Mesodermal cell (in vitro differentiated cells): Measurements from ENCODE around the gene ZKSCAN2. TPM values are rescaled to one million over a fixed set of nuclear protein-coding genes. Genes with fewer than 3 reads are reported as not detected.
A peak's percentile ranks its signal among the peaks of the same experiment; 100 is the strongest.

Experiments
- H3K27ac ChIP-seq: 2 replicates; pipeline ENCODE4 v1.7.0; 2013; ENCODE audit warnings: mild to moderate bottlenecking, low read depth, low read length, moderate library complexity; ENCODE audit not compliant: severe bottlenecking
- H3K36me3 ChIP-seq: 2 replicates; pipeline ENCODE4 v1.7.1; 2013; ENCODE audit warnings: mild to moderate bottlenecking, low read length, moderate library complexity; ENCODE audit not compliant: control insufficient read depth, insufficient read depth
- H3K4me1 ChIP-seq: one replicate; pipeline ENCODE4 v1.7.1; 2013; ENCODE audit warnings: mild to moderate bottlenecking, low read length; ENCODE audit not compliant: insufficient read depth, control insufficient read depth, poor library complexity, severe bottlenecking
- H3K4me3 ChIP-seq: 2 replicates; pipeline ENCODE4 v1.7.0; 2013; ENCODE audit warnings: low read length, control low read depth, mild to moderate bottlenecking; ENCODE audit not compliant: insufficient read depth, poor library complexity, severe bottlenecking; ENCODE audit errors: extremely low read depth
- H3K9me3 ChIP-seq: 2 replicates; pipeline ENCODE4 v1.7.1; 2013; ENCODE audit warnings: mild to moderate bottlenecking, low read length, moderate library complexity; ENCODE audit not compliant: control insufficient read depth
- WGBS, 2 experiments: methylation state at CpG; one replicate each; pipeline ENCODE4 v1.1.5; 2013; ENCODE audit warnings: missing lambda C conversion rate in 2 of 2; ENCODE audit not compliant: insufficient coverage in 2 of 2; 5-methylcytosine and 5-hydroxymethylcytosine counted together
- polyA plus RNA-seq, 2 experiments: library from polyadenylated mRNA; stranded (reverse); fragments of 50-300 nt; gene quantifications; one replicate each; pipeline ENCODE4 v1.2.3, GENCODE V29; 2013

ZKSCAN2 gene
- polyA plus RNA-seq (2013, experiment 1 of 2), result 8.3 TPM
- 6.8 TPM for polyA plus RNA-seq (2013, experiment 2 of 2)

- H3K9me3 ChIP-seq, result no peaks in the 10 kb centered on the region
- H3K36me3 ChIP-seq, result peaks cover 35% of the 10 kb centered on the region
- peak within 1 kb of the TSS; percentile 99 for H3K27ac ChIP-seq
- 1 to 2% methylated on average over 38 to 42 of the region's 69 CpGs for WGBS, 2 experiments
- peak within 1 kb of the TSS; percentile 71 for H3K4me3 ChIP-seq
- H3K4me1 ChIP-seq, result peaks cover 10% of the 10 kb centered on the region
These were observed at the start of gene ZKSCAN2 for GRCh38 chr16:25257470-25257955. TSS of gene ZKSCAN2 (minus strand) at chr16:25257845. CDS start at chr16:25257127, 718 bp downstream.

- H3K36me3 ChIP-seq, result no peaks in the 10 kb centered on the region
- WGBS, 2 experiments, result 80 to 83% methylated on average over 3 of the region's 4 CpGs
- H3K4me3 ChIP-seq, result no peak overlapping the region
- H3K9me3 ChIP-seq, result no peaks in the 10 kb centered on the region
- no peak overlapping the region for H3K27ac ChIP-seq
- H3K4me1 ChIP-seq, result no peaks in the 10 kb centered on the region
These were observed 42.3 kb upstream of the ZKSCAN2 start for GRCh38 chr16:25299792-25300590.

- H3K36me3 ChIP-seq, result no peaks in the 10 kb centered on the region
- H3K4me3 ChIP-seq, result no peak overlapping the region
- no peaks in the 10 kb centered on the region for H3K4me1 ChIP-seq
- no peak overlapping the region for H3K27ac ChIP-seq
- WGBS, 2 experiments, result 93 to 100% methylated on average over 1 to 3 of the region's 5 CpGs
- no peaks in the 10 kb centered on the region for H3K9me3 ChIP-seq
These were observed 40.7 kb upstream of the ZKSCAN2 start for GRCh38 chr16:25298165-25298872.

GRCh38 chr16:25297151-25297787 is 39.6 kb upstream of the ZKSCAN2 start:
- no peak overlapping the region for H3K4me3 ChIP-seq
- no peak overlapping the region for H3K27ac ChIP-seq
- 90 to 95% methylated on average over 3 to 4 of the region's 6 CpGs for WGBS, 2 experiments
- no peaks in the 10 kb centered on the region for H3K36me3 ChIP-seq
- H3K4me1 ChIP-seq, result no peaks in the 10 kb centered on the region
- H3K9me3 ChIP-seq, result no peaks in the 10 kb centered on the region

GRCh38 chr16:25291580-25291979 is 33.9 kb upstream of the ZKSCAN2 start:
- H3K4me3 ChIP-seq, result no peak overlapping the region
- whole genome bisulfite sequencing, 2 experiments, result 89 to 100% methylated on average over 1 to 2 of the region's 3 CpGs
- no peaks in the 10 kb centered on the region for H3K9me3 ChIP-seq
- no peaks in the 10 kb centered on the region for H3K4me1 ChIP-seq
- H3K27ac ChIP-seq, result no peak overlapping the region
- H3K36me3 ChIP-seq, result no peaks in the 10 kb centered on the region

DNA sequence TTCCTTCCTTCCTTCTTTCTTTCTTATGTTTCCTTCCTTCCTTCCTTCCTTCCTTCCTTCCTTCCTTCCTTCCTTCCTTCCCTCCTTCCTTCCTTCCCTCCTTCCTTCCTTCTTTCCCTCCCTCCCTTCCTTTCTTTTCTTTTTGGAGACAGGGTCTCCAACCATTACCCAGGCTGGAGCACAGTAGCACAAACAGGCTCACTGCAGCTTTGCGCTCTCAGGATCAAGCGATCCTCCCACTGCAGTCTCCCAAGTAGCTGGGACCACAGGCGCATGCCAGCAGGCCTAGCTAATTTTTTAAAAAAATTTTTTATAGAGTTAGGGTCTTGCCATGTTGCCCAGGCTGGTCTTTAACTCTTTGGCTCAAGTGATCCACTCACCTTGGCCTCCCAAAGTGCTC is 31.8 kb upstream of the ZKSCAN2 start:
- no peaks in the 10 kb centered on the region for H3K9me3 ChIP-seq
- H3K4me3 ChIP-seq, result no peak overlapping the region
- no peak overlapping the region for H3K27ac ChIP-seq
- H3K4me1 ChIP-seq, result no peaks in the 10 kb centered on the region
- WGBS, 2 experiments, result 80 to 100% methylated on average over 1 to 2 of the region's 3 CpGs
- no peaks in the 10 kb centered on the region for H3K36me3 ChIP-seq

DNA sequence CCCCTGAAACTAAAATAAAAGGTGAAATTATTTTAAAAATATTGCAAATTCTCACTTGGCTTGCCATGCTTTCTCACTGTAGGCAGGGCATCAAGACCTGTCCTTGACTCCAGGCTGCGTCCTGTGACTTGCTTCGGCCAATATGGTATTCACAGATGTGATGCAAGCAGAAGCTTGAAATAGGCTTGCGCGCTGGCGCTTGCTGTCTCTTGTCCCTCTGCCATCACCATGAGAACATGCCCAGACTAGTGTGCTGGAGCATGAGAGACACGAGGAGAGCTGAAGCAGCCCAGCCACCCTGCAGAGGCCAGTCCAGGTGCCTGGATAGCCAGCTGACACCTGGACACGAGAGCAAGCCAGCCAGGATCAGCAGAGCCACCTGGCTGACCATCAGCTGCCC is 21.8 kb upstream of the ZKSCAN2 start:
- Histone ChIP-seq H3K27ac (no peak overlapping the region), H3K4me1 (no peaks in the 10 kb centered on the region), H3K9me3 (no peaks in the 10 kb centered on the region), H3K4me3 (no peak overlapping the region), H3K36me3 (no peaks in the 10 kb centered on the region)
- WGBS, 2 experiments, result 76 to 81% methylated on average over 7 of the region's 7 CpGs

DNA sequence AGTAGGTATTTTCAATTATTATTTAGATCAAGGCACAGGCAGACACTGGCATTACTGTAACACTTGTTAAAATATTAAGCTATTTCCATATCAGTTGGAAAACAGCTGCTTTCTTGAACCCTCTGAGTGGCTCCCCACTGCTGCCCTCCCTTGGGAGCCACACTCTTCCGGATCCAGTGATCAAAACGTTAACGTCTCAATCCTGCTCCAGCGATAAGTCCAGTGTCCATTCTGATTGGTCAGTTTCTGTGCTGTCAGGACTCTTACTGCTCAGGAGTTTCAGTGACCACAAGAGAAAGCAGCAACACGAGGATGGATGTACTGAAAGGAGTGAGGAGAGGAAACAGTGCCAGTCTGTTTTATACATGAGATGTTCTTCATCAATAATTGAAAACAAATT is 13.8 kb upstream of the ZKSCAN2 start:
- WGBS, 2 experiments, result 95 to 98% methylated on average over 4 of the region's 5 CpGs
- H3K4me3 ChIP-seq, result no peak overlapping the region
- H3K9me3 ChIP-seq, result no peaks in the 10 kb centered on the region
- no peak overlapping the region for H3K27ac ChIP-seq
- peaks cover 12% of the 10 kb centered on the region for H3K36me3 ChIP-seq
- no peaks in the 10 kb centered on the region for H3K4me1 ChIP-seq

GRCh38 chr16:25270577-25270976 is 12.9 kb upstream of the ZKSCAN2 start:
- H3K9me3 ChIP-seq, result no peaks in the 10 kb centered on the region
- peaks cover 12% of the 10 kb centered on the region for H3K36me3 ChIP-seq
- H3K27ac ChIP-seq, result no peak overlapping the region
- H3K4me3 ChIP-seq, result no peak overlapping the region
- 80 to 96% methylated on average over 3 to 5 of the region's 6 CpGs for WGBS, 2 experiments
- H3K4me1 ChIP-seq, result no peaks in the 10 kb centered on the region

- no peak overlapping the region for H3K27ac ChIP-seq
- H3K9me3 ChIP-seq, result no peaks in the 10 kb centered on the region
- no peak overlapping the region for H3K4me3 ChIP-seq
- H3K4me1 ChIP-seq, result no peaks in the 10 kb centered on the region
- peaks cover 15% of the 10 kb centered on the region for H3K36me3 ChIP-seq
- WGBS, 2 experiments, result 100% methylated on average over 1 of the region's 1 CpG
These were observed 12.2 kb upstream of the ZKSCAN2 start for GRCh38 chr16:25269879-25270278.
